HG02798 (cell line): ENCODE data around the gene NDFIP1.
"Not testable (repeated sequence)": the region's sequence is repeated elsewhere in the genome, so short reads cannot be mapped to it uniquely, and the experiment has no call there.

Experiments used
- ATAC-seq: cut with Tn5 transposase; IDR thresholded peaks from one replicate; pipeline ENCODE4 v1.9.1; 2021; ENCODE audit warnings: mild to moderate bottlenecking; ENCODE audit not compliant: unreplicated experiment, poor library complexity

NDFIP1 gene

DNA sequence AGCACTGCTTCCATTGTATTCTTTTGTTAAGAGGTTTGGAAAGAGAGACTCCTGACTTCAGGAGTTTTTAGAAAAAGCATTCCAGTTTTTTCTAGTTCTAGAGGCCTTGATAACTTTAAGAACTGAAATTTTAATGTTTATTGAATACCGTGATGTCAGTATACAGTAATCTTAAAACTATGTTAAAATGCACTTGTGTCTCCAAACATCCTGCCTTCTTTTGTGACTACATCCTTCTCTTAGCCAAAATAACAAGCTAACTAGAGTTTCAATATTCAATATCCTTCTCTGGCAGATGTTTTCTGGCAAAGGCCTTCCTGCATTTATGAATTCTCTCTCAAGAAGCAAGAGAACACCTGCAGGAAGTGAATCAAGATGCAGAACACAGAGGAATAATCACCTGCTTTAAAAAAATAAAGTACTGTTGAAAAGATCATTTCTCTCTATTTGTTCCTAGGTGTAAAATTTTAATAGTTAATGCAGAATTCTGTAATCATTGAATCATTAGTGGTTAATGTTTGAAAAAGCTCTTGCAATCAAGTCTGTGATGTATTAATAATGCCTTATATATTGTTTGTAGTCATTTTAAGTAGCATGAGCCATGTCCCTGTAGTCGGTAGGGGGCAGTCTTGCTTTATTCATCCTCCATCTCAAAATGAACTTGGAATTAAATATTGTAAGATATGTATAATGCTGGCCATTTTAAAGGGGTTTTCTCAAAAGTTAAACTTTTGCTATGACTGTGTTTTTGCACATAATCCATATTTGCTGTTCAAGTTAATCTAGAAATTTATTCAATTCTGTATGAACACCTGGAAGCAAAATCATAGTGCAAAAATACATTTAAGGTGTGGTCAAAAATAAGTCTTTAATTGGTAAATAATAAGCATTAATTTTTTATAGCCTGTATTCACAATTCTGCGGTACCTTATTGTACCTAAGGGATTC is 43.1 kb downstream of the NDFIP1 start:
- ATAC-seq: no peak

DNA sequence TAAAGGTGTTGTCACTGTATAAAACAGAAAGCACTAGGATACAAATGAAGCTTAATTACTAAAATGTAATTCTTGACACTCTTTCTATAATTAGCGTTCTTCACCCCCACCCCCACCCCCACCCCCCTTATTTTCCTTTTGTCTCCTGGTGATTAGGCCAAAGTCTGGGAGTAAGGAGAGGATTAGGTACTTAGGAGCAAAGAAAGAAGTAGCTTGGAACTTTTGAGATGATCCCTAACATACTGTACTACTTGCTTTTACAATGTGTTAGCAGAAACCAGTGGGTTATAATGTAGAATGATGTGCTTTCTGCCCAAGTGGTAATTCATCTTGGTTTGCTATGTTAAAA is 43.8 kb downstream of the NDFIP1 start:
- no peak for ATAC-seq

GRCh38 chr5:142153674-142154448 is 45.3 kb downstream of the NDFIP1 start:
- no peak for ATAC-seq

DNA sequence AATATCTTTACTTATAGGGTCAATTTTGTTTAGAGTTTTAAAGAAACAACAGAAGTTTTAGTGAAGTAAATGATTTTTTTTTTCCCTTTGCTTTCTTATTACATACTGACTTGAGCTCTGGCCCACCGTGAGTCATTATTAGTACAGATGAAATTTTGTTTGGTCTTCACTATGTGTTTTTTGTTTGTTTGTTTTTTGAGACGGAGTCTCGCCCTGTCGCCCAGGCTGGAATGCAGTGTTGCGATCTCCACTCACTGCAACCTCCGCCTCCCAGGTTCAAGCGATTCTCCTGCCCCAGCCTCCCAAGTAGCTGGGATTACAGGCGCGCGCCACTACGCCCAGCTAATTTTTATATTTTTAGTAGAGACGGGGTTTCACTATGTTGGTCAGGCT is 45.9 kb downstream of the NDFIP1 start:
- not testable (repeated sequence) for ATAC-seq

DNA sequence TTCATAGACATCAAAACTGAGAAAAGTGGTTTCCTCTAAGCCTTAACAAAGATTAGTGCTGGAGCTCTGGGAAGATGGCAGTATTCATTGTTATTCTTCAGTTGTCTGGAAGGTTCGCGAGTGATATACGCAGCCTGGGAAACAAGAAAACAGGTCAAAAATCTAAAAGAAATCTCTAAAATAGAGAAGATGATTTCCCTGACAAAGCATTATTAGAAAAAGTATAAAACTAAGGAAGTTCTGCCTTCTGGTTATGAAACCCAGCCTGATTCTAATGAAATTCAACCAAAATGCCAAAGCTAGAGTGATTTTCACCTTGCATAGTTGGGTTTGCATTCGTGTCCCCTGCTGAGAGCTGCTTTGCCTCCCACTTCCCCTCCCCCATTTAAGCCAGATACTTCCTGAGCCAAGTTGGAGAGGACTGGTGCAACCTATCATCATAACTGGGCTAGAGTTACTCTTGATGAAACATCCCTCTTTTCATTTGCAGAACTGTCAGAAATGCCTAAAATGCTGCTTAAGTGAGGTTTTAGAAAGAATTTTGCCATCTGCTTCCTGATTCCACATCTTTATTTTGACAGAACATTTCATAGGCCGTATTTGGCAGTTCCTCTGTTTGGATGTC is 48.4 kb downstream of the NDFIP1 start:
- ATAC-seq: no peak

DNA sequence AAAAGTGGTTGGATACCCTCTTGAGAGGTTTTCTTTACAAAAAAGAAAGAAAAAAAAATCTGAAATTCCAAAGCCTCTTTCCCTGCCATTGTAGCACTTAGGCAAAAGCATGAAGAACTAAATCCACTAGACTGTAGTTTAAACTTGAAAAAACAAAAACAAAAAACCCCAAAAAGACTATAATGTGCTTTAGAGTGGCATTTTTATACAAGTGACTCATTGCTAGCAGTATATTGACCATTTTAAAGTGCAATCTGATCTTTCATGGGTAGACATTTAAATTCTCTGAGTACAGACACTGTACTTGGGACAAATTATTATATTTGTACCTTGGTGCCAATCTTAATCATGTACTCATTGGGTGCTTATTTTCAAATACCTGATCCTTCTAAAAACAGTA is 50.8 kb downstream of the NDFIP1 start:
- ATAC-seq: no peak

GRCh38 chr5:142164315-142164714 is 55.7 kb downstream of the NDFIP1 start:
- ATAC-seq: no peak

DNA sequence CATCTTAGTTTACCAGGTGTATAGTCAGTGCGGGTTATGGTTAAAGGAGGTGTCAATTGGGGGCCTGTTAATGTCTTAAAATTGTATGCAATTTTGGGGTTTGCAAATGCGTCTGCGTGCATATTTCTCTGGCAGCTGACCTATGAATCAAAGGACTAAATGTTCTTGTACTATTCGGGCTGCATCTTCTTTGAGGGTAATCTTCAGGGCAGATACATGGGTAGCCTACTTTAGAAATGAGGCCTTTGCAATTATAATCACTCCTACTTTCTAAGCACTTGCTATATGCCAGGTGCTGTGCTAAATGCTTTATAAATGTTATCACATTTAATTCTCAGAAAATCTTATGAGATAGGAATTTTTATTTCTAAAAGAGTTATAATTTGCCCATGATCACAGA is 58.2 kb downstream of the NDFIP1 start:
- no peak for ATAC-seq

- no peak for ATAC-seq
Measured at GRCh38 chr5:142167458-142167857, 58.9 kb downstream of the NDFIP1 start.

DNA sequence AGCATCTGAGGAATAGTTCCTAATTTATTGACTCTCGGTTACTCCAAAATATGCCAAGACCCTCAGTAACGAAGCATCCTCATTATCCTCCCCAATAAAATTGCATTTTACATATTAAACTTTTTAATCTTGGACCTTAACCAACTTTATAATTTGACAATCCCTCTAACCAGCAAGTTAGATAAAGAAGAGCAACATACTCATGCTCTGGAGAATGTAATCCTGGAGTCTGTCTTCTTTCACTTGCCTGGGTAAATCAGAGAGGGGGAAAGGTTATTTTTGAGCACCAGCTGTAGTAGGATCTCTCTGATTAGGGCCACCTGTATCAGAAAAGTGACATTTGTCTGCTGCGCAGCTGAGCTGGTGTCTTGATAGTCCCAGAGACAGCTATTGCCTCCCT is 59.8 kb downstream of the NDFIP1 start:
- ATAC-seq: no peak

DNA sequence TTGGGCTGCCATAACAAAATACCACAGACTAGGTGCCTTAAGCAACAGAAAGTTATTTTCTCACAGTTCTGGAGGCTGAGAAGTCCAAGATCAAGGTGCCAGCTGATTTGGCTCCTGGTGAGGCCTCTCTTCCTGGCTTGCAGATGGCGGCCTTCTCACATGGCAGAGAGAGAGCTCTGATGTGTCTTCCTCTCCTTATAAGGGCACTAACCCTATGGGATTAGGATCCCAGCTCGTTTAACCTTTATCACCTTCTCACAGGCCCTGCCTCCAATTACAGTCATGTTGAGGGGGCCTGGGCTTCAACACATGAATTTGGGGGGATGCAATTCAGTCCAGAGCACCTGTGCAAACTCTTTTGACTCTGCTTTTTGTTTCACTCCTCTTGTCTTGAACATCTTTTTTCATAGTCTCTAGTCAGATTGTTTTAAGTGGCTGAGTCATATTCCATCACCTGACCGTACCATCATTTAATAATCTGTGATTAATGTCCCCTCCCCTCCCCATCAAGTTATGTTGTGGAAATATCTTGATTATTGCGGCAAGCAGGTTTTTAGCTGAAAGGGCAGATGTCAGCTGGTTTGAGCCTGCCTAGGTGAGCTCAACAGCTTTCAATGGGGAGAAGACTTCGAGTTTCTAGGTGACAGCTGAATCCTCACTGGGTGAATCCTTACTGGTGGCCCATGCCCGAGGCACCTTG is 61.8 kb downstream of the NDFIP1 start:
- no peak for ATAC-seq

DNA sequence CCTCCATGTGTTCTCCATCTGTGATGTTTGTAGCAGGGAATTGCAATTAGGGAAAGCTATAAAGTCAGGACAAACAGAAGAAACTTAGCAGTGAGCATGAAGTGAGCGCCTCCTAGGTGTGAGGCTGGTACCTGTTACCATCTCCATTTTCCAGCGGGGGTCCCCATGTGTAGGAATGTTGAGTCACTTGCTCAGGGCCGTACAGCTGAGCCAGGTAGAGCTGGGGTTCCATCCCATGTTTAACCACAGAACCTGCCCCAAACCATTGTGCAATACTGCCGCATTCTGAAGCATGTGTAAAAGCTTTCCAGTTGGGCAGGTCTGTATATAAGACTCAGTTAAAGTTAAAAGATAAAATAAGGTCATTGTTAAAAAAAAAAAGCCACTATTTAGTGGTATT is 62.7 kb downstream of the NDFIP1 start:
- no peak for ATAC-seq

DNA sequence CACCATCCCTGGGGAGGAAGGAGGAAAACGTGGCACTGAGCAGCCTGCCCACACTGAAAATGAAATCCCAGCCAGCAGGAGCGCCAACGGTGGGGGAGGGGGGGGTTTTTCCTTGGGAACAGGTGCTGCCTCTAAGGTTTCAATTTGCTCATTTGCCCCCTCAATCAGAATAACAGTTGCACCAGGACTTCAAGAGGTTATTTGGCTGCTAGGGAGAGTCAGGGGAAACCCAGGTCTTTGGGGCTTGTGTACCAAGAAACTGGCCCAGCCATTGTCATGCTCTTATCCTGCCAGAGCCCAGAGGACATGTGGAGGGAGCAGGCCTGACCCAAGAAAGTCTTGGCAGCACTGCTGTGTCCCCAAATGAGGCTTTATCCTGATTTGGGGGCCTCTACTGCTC is 66.5 kb downstream of the NDFIP1 start:
- ATAC-seq: no peak

- no peak for ATAC-seq
Measured at GRCh38 chr5:142175461-142176142, 67.0 kb downstream of the NDFIP1 start.

GRCh38 chr5:142176255-142176654 is 67.7 kb downstream of the NDFIP1 start:
- no peak for ATAC-seq

DNA sequence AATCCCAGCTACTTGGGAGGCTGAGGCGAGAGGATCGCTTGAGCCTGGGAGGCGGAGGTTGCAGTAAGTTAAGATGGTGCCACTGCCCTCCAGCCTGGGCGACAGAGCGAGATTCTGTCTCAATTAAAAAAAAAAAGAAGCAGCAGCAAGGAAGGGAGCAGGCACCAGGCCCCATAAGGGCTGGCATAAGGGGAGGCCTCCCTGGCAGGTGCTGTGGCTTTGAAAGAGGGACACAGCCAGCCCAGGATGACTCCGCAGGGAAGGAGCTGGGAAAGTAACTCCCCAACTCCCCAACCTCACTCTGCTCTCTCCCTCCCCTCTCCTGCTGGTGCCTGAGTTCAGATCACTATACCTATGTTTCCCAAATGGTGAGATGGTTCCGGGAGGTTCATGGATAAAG is 70.1 kb downstream of the NDFIP1 start:
- ATAC-seq: no peak

DNA sequence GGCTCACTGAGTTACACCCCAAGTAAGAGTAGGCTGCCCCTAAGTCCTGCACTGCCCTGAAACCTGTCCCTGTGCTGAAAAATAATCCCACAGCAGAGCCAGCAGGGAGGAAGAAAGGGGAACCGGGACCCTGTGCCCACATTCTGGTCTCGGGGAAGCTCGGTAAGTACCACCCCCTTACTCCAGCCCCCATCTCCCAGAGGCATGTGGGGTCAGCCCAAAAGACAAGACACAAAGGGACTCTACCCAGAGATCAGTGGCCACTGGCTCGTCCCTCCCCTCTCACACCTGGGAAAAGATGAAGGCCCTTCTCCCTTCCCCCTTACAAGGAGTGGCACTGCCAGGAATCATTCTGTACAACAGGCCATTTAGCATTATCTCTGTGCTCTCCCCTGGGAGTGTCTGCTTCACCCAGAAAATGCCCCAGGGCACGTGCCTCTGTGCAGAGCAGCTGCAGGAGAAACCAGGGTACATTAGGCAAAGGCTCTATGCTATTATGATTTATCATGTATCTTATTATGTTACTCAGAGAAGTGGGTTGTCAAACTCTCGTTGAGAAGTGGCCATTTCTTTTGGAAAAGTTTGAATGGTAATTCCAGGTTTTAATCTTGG is 71.3 kb downstream of the NDFIP1 start:
- no peak for ATAC-seq

DNA sequence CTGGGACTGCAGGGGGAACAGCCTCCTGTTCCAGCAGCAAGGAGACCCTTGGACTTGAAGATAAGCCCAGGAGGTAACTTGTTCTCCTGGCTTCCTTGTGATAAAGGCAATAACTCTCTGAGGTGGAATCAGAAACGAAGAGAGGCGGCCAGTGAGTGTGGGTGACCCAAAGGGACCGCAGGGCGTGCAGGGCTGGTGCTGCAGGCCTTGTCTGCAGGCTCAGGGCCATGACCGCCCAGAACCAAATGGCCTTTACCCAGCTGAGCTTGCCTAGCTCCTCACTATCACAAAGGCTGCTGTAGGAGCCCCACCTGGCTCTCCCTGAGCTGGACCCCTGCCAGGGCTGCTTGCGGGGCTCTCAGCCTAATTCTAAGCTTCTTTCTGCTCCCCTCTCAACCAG is 72.5 kb downstream of the NDFIP1 start:
- no peak for ATAC-seq

- ATAC-seq: no peak
Measured at GRCh38 chr5:142181547-142182163, 73.1 kb downstream of the NDFIP1 start.
